GM12873 (cell line): ENCODE data around the gene CELF2.

ENCODE experiments used
- CTCF ChIP-seq: IDR thresholded peaks from 2 replicates; pipeline ENCODE4 v1.5.1; 2012; ENCODE audit warnings: low read depth, mild to moderate bottlenecking, moderate library complexity, low read length, control low read depth; ENCODE audit not compliant: insufficient read depth; ENCODE audit errors: missing control alignments

Gene CELF2

GRCh38 chr10:11299125-11299524 lies 281.5 kb downstream of the CELF2 start:
- TF ChIP-seq CTCF = no peak

GRCh38 chr10:11300026-11300425 lies 282.4 kb downstream of the CELF2 start:
- TF ChIP-seq CTCF = no peak

- no peak for TF ChIP-seq CTCF
These were observed 282.9 kb downstream of the CELF2 start for GRCh38 chr10:11300563-11300962.

DNA sequence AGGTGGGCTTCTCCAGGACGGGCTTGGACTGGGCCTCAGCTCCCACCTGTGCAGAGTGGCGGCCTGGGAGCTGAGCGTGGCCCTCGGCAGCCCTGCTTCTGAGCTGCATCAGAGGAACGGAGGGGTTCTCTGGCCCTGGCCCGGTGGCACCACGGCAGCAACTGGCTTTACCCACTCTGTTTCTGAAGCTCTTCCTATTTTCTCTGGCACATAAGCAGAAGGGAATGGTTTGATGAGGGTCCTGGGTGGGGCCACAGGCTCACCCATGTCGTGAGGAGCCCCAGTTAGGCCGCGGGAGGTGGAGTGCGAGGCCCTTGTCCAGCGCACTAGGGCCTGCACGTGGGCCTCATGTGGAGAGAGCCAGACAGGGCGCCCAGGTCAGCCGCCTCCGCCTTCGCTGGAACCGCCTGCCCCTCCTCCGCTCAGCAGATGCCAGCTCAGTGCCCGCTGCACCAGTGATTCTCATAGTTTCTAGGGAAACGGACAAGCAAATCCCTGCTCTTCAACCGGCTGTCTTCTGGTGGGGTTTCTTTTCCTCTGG lies 284.0 kb downstream of the CELF2 start:
- no peak for TF ChIP-seq CTCF

DNA sequence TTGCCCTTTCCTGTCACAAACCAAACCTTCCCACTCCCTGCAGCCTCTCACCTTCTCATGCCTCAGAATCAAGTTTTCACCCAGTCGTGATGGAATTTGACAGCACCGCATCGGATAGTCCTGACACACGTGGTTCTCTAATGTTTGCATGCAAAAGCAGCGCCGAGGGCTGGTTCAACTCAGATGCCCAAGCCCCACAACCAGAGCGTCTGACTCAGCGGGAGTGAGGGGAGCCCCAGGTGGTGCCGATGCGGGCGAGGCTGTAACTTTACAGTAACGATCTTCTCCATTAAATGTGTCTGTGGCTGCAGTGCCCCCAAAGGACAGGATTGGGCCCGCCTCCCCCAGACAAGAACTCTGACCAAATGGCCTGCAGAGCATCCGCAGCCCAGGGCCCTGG lies 284.5 kb downstream of the CELF2 start:
- no peak for TF ChIP-seq CTCF

DNA sequence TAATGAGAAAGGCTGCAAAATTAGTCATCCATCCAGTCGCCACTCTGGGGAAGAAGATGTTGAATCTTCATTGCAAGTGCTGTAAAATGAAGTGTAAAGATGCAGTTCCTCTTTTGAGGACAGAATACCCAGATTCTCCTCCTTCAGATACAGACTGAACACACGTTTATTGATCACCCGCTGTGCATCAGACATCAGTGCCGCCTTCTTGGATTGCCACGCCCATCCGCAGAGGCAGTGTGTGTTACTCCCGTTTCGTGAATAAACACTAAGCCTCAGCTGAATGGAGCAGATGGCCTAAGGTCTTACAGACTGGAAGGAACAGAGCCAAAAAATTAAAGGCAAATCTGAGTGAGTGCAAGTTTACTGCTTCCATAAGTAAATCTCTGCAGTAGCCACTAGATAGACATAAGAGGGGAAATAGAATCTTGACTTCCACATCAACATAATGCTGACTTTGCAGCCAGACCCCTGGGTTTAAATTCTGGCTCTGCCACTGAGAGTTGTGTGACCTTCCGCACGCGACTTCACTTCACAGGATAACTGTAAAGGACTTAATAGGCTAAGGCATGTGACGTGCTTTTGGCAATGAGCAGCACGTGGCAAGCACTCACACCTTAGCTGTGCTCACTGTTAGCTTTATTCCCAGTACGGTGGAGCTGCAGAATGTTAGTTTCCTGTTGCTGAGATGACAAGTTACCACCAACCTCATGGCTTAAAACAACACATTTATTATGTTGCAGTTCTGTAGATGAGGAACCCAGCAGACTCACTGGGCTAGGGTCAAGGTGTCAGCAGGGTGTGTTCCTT lies 285.9 kb downstream of the CELF2 start:
- TF ChIP-seq CTCF = no peak

- TF ChIP-seq CTCF = no peak
These were observed 287.4 kb downstream of the CELF2 start for GRCh38 chr10:11304906-11305585.
